GM12875 (cell line): ENCODE measurements around the gene HEMK1.

Experiments used
- H3K4me3 ChIP-seq: one replicate; pipeline ENCODE4 v1.5.1; 2011; ENCODE audit warnings: low read depth, low read length, control low read depth
- CTCF ChIP-seq: IDR thresholded peaks from 2 replicates; pipeline ENCODE4 v1.5.1; 2011; ENCODE audit warnings: low read depth, mild to moderate bottlenecking, control low read depth, inconsistent platforms, low read length, moderate library complexity, borderline replicate concordance; ENCODE audit not compliant: insufficient read depth

HEMK1 gene

GRCh38 chr3:50623840-50624474 is 54.6 kb downstream of the HEMK1 start:
- no peak overlapping the region for H3K4me3 ChIP-seq
- TF ChIP-seq CTCF, result no peak

DNA sequence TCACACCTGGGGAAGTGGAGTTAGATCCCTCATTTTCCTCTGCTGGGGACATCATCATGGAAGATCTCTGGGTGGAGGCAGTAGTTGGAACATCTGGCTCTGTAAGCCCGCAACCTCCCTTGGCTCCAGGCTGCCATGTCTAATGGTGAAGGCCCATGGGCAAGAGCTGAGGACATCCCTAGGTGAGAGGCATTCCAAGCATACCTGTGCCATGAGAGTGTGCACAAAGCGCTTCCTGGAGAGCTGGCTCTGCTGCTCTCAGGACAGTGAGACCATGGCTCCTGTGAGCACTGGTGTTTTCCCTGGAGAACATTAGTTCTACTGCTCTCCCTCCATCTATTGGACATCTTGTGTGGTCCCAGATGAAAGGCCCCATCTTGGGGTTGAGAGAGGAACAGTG is 55.3 kb downstream of the HEMK1 start:
- no peak for TF ChIP-seq CTCF

DNA sequence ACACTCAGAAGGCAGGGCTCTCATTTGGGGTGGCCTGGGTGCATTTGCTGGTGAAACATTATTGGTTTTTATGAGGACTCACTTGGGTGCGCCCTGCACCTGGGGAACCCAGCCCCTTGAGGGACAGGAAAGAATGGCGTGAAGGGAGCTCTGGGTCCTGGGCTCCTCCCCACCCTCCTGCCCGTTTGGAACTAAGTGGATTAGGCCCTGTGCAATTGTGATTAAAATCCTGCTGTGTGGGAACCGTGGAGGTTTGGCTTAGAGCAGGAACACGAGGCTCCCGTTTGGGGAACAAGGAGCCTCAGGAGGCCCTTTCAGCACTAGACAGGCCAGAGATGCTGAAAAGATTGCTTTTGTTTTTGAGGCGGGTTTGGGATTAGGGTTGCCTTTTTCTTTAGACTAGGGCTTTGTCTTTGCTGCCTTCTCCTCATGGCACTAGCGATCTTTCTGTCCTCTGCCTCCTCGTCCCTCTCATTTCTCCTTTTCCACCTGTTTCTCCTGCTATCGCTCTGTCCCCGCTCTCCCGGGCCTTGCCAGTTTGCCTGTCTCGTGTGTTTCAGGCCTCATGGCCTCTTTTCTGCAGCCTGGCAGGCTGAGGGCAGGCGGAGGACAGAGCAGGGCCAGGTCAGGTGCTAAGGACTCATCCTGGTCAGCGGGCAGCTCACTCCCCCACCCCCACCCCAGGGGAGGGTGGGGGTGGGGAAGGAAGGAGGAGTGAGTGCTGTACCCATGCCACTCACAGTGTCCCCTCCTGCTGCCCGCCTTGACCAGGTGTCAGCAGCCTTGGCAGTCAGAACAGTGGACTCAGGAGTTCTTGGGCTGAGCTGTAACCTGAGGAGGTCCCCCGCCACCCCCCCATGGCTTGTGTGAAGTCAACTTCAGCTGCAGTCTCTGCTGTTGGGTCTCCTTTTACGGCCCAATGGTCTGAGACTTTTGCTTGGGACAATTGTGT is 56.2 kb downstream of the HEMK1 start:
- no peak overlapping the region for H3K4me3 ChIP-seq

More for the DNA sequence above, 55.3 kb downstream of the HEMK1 start:
- no peak overlapping the region for H3K4me3 ChIP-seq

DNA sequence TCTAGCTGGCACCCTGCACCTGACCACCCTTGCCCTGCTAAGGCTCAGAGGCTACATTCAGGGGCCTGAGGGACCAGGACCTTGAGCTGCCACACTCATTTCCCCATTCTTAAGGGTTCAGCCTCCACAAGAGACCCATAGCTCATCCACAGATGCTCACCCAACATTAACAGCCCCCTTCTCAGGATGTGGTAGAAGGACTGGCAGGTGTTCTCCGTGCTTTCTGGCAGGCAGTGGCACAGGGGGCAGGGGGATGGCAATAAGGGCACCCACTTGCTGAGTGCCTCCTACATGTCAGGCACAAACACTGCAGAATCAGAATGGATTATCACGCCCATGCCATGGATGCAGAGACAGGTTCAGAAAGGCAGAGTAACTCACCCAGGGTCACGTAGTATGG is 57.1 kb downstream of the HEMK1 start:
- TF ChIP-seq CTCF, result no peak
- H3K4me3 ChIP-seq, result no peak overlapping the region

More for the DNA sequence above, 56.2 kb downstream of the HEMK1 start:
- TF ChIP-seq CTCF, result no peak

GRCh38 chr3:50627407-50628051 is 58.2 kb downstream of the HEMK1 start:
- TF ChIP-seq CTCF, result peak; percentile 38; the same call in 1 of the 2 replicates
- no peak overlapping the region for H3K4me3 ChIP-seq

DNA sequence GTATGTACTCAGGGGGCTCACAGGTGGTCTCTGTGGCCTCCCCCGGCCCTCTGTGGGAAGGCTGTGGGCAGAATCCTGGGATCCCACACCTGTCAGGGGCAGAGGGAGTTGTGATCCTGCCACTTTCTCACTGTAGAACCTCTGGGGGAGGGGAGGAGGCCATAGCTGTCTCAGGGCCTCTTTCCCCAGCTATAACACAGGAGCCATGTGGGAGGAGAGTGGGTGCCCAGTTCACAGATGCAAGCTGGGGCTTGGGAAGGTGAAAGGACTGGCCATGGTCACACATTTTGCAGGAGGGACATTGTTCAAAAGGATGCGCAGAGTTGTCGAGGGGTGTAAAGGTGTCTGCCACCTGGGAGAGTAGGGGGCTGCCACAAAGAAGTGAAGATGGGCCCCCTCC is 59.3 kb downstream of the HEMK1 start:
- no peak for TF ChIP-seq CTCF
- H3K4me3 ChIP-seq, result no peak overlapping the region
